Activated effector memory CD4-positive, alpha-beta T cell treated with Interleukin-2 at 50 U/mL for 16 hours (primary cell): ENCODE results near the gene UBXN11.

Experiments
- DNase-seq: peaks from one replicate; pipeline ENCODE4 v3.0.0-alpha.2; 2020

UBXN11 gene

DNA sequence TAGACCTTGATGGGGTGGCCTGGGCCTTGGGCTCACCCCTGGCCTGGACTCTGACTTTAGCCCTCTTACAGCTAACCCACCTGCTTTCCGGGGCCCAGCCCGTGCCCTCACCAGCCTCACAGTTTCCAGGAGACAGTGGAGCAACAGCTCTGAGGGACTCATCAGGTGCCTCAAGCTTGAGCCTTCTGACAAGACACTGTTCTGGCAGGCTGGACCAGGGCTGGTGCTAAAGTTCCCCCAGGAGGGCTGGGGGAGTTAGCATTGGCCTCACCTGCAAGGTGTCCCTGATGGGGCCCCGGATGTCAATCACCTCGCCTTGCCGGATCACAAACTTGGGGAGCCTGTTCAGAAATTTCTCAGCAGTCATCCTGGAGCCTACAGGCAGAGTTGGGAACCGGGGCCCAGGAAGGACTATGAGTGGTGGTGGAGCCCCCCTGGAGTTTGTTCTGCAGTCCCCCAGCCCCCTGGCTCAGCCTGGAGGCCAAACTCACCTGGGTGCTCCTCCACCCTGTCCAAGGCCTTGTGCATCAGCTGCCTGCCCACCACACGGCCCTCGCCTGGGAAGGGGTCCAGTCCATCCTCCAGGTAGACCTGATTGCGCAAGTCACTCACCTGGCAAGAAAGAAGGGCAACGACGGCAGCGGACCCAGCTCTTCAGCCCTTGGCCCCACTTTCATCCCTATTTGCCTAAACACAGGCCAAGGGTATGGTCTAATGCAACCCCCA lies 22.4 kb downstream of the UBXN11 start:
- no peak for DNase-seq

DNA sequence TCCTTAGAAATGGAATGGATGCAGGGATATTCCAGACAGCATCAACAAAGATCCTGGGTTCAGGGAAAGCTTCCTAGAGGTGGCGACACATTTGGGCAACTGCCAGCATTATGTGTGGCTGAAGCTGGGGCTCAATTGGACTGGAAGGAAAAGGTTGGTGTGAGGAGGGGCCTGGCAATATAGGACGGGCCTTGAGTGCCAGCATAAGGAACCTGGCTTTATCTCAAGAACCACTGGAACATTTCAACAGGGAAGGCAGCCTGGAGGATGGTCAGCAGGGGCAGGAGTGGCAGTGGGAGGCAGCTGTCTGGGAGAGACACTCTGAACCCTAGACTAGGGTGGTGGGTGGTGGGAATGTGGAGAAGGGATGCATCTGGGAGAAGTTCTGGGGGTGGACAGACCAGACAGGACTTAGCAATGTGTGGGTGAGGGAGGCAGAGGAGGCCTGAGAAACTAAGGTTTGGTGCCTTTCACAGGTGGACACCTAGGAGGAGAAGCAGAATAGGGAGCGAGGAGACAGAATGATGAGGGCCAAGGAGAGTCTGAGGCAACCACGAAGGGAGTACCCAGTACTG lies 23.1 kb downstream of the UBXN11 start:
- DNase-seq: no peak

- no peak for DNase-seq
Measured at GRCh38 chr1:26282401-26282918, 24.0 kb downstream of the UBXN11 start.

- no peak for DNase-seq
Measured at GRCh38 chr1:26281971-26282370, 24.5 kb downstream of the UBXN11 start.

DNA sequence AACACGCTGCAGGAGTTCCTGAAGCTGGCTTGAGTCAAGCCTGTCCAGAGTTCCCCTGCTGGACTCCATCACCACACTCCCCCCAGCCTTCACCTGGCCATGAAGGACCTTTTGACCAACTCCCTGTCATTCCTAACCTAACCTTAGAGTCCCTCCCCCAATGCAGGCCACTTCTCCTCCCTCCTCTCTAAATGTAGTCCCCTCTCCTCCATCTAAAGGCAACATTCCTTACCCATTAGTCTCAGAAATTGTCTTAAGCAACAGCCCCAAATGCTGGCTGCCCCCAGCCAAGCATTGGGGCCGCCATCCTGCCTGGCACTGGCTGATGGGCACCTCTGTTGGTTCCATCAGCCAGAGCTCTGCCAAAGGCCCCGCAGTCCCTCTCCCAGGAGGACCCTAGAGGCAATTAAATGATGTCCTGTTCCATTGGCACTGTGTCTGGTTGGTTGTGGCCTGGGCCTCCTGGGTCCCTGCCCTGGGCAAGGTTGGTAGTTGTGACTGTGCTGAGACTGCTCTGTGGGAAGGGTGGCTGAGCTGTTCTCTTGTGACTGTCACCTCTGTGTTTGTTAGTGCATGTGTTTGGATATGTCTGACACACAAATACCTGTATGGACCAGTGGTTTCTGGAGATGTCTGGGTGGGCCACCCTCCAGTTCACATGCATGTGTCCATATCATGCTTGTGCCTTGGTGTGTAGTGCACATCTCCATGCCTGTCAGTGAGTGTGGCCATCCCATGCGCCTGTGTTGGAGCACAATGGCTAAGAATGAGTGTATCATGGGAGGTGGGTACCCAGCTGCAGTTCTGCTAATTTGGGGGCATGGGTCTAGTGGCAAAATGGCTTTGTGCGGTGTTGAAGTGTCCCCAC lies 25.1 kb downstream of the UBXN11 start:
- no peak for DNase-seq

- DNase-seq: no peak
Measured at GRCh38 chr1:26280333-26281042, 25.9 kb downstream of the UBXN11 start.

DNA sequence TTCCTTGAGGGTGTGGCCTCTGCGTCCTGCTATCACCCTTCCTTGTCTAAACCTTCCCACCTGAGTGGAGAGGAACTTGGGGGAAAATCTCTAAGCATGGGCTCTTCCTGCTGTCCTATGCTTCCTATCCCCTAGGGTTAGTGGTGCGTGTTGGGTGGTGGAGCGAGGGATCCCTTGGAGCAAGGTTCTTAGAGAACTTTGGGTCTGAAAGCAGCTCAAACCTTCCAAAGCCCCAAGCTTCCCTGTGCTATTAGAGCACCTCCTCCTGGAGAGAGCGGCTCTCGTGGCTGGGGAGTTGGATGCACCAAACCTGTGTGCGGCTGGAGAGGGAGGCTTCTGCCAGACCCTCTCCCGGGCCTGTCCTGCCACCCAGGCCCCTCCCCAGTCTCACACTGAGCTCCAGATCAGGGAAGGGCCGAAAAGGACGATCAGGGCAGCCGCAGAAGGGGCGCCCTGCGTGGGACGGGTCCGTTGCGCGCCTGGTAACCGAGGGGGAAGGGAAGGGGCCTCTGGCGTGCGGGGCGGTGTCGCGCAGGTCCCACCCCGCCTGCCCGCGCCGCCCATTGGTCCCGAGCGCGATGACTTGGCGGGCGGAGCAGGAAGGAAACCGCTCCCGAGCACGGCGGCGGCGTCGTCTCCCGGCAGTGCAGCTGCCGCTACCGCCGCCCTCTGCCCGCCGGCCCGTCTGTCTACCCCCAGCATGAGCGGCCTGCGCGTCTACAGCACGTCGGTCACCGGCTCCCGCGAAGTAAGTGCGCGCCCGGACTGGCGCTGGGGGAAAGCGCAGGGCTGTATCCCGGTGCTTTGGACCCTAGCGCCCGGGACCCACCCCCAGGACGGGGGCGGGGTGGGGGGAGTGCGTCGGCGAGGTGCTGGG lies 26.7 kb downstream of the UBXN11 start, which contains the start of gene SH3BGRL3:
SH3BGRL3 (plus strand) TSS at position 631 of the 877 bp plus-strand sequence; CDS start at position 701, 70 bp downstream.
- DNase-seq: peak; percentile 82

DNA sequence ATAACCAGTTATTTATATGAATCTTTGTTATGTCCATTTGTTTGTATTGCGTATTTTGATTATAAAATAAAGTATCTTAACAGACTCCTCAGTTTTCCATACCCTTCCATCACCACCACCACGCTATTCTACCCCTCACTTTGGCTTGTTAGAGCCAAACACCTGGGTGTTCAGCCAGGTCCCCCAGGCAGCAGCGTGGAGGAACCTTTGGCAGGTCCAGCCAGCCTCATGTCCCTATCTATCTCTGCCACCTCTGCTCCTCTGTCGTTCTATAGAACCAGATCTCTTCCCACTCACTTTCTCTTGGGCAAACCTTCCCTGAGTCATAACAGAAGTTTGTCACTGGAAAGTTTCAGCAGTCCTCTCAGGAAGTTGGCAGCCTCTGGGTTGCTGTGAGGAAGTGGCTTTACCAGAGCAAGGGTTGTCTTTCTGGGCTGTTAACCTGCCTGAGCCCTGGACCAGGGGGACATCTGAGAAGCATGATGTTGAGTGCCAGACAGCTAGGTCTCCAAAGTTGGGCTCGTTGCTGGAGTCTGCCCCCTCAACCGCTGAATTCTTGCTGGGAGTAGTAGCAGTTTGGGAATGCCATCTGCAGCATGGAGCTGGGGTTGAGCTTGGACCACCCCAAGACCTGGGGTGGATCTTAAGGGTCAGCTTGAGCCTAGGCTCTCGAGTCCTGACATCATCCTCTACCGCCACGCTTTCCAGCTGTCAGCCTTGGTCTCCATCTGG lies 27.5 kb downstream of the UBXN11 start:
- DNase-seq: no peak

GRCh38 chr1:26278303-26278702 lies 28.1 kb downstream of the UBXN11 start:
- no peak for DNase-seq

GRCh38 chr1:26277719-26278118 lies 28.7 kb downstream of the UBXN11 start:
- DNase-seq: no peak

DNA sequence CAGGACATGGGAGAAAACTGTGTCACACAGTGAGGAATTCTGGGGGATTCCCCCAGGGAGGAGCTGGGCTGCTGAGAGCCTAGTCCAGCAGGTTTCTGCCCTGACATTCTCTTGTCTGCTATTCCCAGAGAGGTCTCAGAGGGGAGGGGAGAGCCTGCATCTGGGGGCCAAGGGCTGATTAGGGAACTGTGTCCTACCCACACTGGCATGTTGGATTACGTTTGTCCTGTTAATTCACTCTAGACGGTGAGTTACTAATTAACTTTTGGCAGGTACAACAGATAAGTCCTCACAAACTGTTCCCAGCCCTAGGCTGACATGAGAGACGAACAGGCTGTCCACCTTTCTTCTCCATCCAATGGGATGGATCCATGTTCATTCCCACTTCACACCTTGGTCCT lies 29.2 kb downstream of the UBXN11 start:
- DNase-seq: no peak

DNA sequence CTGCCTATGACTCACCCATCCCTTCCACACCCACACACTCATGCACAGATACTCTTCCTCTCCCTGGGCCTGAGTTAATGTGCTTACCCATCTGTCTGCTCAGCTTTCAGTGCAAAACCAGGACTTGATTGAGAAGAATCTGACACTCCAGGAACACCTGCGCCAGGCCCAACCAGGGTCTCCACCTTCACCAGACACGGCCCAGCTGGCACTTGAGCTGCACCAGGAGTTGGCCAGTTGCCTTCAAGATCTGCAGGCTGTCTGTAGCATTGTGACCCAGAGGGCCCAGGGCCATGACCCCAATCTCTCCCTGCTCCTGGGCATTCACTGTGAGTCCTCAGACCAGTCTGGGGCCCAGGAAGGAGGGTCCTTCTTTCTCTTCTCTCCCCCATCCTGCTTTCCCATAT lies 30.0 kb downstream of the UBXN11 start:
- DNase-seq: no peak

DNA sequence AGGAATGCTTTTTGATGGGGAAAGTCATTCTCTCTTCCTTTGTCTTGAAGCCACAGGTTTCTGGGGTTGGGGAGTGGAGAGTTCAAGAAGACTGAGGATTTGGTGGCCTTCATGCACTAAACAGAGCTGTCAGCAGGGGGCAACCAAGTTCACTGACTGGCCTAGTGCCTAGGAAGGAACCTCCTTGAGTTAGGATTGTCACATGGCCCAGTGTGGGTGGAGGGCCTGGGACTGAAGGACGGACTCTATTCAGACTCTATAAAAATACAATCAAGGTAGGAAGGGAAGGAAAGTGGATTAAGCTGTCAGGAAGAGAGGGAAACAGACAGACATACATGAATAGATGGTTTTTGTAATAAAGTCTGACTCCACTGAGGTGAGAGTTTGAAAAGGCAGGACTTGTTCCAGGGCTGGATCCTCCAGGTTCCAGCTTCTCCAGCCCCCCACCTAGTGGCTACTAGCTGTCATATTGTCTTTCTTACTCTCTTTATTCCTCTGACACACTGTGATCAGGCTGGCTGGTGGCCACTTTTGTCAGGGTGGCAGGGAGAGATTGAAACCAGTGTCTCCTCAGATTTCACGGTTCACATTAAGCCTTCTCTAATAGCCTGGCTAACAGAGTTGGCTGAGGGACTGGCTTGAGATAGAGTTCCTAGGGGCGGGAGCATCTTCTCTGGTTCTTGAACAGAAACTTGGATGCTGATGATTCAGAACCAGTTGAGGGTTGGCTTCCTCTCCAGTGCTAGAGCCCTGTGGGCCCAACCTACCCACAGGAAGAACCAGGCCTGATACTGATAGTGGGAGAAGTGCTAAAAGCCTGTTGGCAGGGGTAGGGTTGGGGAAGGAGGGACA lies 30.6 kb downstream of the UBXN11 start:
- peak; percentile 61 for DNase-seq

- no peak for DNase-seq
Measured at GRCh38 chr1:26274801-26275425, 31.5 kb downstream of the UBXN11 start.

DNA sequence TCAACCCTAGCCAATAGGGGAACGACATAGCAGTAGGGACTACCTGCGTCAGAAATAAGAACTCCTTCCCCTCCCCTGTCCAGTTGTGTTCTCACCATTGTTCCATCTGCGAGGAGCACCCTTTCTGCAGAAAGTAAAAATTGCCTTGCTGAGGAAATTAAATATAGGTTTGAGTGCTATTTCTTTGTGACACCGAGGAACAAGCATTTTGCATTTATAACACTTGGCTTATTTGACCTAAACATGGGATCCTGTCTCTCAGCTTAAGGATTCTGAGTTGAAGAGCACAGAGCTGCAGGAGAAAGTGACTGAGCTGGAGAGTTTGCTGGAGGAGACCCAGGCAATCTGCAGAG lies 37.3 kb downstream of the UBXN11 start:
- DNase-seq: no peak

GRCh38 chr1:26268290-26269197 lies 37.9 kb downstream of the UBXN11 start:
- DNase-seq: no peak

DNA sequence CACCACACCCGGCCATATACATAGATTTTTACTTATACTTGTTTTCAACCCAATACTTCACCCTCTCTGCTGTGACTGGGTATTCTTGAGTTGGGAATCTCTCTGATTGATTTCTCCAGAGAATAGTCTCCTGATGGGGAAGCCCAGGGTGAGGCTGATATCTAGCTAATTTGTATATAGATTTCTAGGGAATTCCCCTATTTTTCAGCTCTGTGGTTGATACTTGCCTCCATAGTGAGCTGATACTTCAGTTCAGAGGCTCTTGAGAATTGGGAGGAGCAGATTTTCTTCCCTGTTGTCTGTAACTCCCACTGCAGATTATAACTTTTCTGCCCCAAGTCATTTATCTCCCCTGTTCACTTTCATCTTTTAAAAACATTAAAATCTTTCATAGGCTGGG lies 41.0 kb downstream of the UBXN11 start:
- no peak for DNase-seq

DNA sequence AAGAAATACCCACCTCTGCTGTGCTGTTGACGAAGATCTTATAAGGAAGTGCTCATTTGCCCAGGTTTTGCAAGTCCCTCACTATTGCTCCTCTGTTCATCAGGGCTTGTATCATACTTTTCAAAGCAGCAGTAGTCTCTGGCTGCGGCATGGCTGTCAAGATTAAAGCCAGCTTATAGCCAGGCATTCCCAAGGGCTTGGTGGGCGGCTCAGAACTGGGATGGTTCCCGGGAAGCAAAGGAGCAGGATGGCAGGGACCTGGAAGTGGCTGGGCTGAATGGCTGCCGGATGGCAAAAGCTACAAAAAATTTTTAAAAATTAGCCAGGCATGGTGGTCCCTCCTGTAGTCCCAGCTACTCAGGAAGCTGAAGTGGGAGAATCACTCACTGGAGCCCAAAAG lies 43.2 kb downstream of the UBXN11 start:
- DNase-seq: no peak

GRCh38 chr1:26259578-26259977 lies 46.9 kb downstream of the UBXN11 start:
- DNase-seq: no peak
